Type B pancreatic cell (in vitro differentiated cells): Measurements from ENCODE around the gene IFIT1B. TPM values are rescaled to one million over a fixed set of nuclear protein-coding genes. Genes with fewer than 3 reads are reported as not detected.
"Not testable (repeated sequence)": the region's sequence is repeated elsewhere in the genome, so short reads cannot be mapped to it uniquely, and the experiment has no call there.

Experiments used
- DNase-seq: peaks from one replicate; pipeline ENCODE4 v3.0.0; 2021; ENCODE audit warnings: mixed read lengths; ENCODE audit not compliant: unreplicated experiment; ENCODE audit errors: extremely low spot score
- H3K27ac Mint-ChIP-seq: 2 replicates; pipeline ENCODE4 v1.8.0; 2021; ENCODE audit warnings: mild to moderate bottlenecking, mixed read lengths
- H3K27me3 Mint-ChIP-seq: 2 replicates; pipeline ENCODE4 v1.8.0; 2021; ENCODE audit warnings: mixed read lengths
- H3K36me3 Mint-ChIP-seq: 2 replicates; pipeline ENCODE4 v1.8.0; 2021; ENCODE audit warnings: mixed read lengths
- H3K4me1 Mint-ChIP-seq: one replicate; pipeline ENCODE4 v1.8.0; 2021; ENCODE audit warnings: mixed read lengths; ENCODE audit not compliant: unreplicated experiment
- H3K4me3 Mint-ChIP-seq: 2 replicates; pipeline ENCODE4 v1.8.0; 2021; ENCODE audit warnings: mild to moderate bottlenecking, mixed read lengths
- H3K9me3 Mint-ChIP-seq: 2 replicates; pipeline ENCODE4 v1.8.0; 2021; ENCODE audit warnings: mixed read lengths
- total RNA-seq: library from RNA; stranded (reverse); gene quantifications from 2 replicates; pipeline ENCODE4 v1.2.1, GENCODE V29; 2021; ENCODE audit warnings: low replicate concordance
- TF ChIP-seq, protein P1 (sequence below): fragments of 200-600 bp; sonication (generic); conservative IDR thresholded peaks from 2 replicates; pipeline ENCODE4 v1.5.0; 2021; ENCODE audit warnings: antibody characterized with exemption, mild to moderate bottlenecking

Gene IFIT1B
- total RNA-seq, 1 donor from 2014 or later, result not detected

DNA sequence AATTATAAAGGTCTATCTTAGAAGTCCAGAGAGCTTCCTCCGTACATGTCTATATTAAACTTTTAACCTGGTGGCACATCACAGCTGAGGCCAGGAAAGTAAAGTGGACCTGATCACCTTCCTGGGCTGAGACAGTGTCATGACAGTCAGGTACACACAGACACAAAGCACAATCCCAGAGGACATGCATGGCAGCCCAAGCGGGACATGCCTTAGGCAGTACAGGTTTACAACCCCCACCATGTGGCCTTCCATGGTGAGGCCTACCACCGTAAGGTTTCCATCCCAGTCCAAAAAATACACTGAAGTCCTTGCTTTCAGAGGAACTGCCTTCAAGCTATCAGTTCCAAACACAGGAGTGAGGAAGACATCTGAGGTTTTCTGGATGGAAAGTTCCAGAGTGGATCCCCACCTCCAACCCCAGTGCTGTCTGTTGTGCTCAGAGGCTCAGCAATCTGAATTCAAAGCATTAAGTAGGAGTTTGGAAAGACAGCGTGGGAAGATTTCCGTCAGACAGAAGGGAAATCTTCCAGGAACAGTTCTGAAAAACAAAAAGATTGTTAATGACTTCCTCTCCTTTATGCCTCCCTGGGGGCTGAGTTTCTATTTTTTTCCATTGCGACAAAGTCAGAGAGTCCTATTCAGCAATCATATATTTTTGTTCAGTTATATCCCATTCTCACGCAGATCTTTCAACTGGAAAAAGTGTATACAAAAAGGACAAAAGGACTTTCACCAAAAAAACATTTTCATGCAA, 30.0 kb upstream of the IFIT1B start:
- Mint-ChIP-seq H3K27me3 (no peaks in the 10 kb centered on the region), H3K9me3 (no peaks in the 10 kb centered on the region), H3K36me3 (no peaks in the 10 kb centered on the region), H3K27ac (no peak overlapping the region), H3K4me3 (no peak overlapping the region), H3K4me1 (peaks cover 57% of the 10 kb centered on the region)
- no peak for DNase-seq
- TF ChIP-seq, protein P1, sequence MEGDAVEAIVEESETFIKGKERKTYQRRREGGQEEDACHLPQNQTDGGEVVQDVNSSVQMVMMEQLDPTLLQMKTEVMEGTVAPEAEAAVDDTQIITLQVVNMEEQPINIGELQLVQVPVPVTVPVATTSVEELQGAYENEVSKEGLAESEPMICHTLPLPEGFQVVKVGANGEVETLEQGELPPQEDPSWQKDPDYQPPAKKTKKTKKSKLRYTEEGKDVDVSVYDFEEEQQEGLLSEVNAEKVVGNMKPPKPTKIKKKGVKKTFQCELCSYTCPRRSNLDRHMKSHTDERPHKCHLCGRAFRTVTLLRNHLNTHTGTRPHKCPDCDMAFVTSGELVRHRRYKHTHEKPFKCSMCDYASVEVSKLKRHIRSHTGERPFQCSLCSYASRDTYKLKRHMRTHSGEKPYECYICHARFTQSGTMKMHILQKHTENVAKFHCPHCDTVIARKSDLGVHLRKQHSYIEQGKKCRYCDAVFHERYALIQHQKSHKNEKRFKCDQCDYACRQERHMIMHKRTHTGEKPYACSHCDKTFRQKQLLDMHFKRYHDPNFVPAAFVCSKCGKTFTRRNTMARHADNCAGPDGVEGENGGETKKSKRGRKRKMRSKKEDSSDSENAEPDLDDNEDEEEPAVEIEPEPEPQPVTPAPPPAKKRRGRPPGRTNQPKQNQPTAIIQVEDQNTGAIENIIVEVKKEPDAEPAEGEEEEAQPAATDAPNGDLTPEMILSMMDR, result no peak

DNA sequence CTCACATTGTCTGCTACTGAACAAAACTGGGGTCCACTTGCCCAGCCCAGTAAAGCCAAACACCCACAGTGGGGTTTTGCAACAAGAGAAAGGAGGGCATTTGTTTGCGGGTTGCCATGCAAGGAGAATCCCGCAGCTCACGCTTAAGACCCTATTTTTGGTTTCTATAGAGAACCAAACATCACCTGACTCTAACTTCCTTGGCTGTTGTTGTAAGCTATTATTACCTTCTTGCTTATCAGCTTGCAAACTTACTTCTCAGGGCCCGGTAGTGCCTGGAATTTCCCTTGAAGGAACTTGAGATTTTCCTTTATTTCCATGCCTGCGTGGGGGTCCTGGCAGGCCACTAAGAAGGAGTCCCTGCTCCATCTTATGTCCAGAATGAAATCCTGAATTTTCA, 29.4 kb upstream of the IFIT1B start:
- Mint-ChIP-seq H3K4me3 (no peak overlapping the region), H3K36me3 (no peaks in the 10 kb centered on the region), H3K4me1 (peaks cover 52% of the 10 kb centered on the region), H3K27ac (no peak overlapping the region), H3K9me3 (no peaks in the 10 kb centered on the region), H3K27me3 (no peaks in the 10 kb centered on the region)
- TF ChIP-seq, protein P1, result no peak
- DNase-seq, result no peak

DNA sequence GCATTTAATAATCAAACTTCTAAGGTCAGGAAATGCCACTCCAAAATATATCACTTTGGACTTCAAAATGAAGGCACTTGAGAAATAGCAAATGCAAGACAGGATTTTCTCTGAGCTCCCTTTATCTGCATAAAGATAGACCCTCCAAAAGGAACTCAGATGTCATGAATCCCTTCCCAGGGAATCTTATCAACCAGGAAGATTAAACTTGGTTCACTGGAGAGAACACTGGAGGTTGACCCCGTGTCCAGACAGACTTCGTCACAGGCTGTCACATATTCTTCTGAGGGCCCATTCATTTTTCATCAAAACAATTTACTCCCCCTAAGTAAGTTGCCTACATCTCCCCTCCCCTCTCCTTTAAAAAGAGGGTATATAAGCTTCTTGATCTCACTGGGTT, 28.9 kb upstream of the IFIT1B start:
- no peak overlapping the region for H3K4me3 Mint-ChIP-seq
- TF ChIP-seq, protein P1, result no peak
- H3K27ac Mint-ChIP-seq, result no peak overlapping the region
- H3K4me1 Mint-ChIP-seq, result peaks cover 51% of the 10 kb centered on the region
- H3K36me3 Mint-ChIP-seq, result peaks cover 2% of the 10 kb centered on the region
- peaks cover 2% of the 10 kb centered on the region for H3K9me3 Mint-ChIP-seq
- no peaks in the 10 kb centered on the region for H3K27me3 Mint-ChIP-seq
- no peak for DNase-seq

DNA sequence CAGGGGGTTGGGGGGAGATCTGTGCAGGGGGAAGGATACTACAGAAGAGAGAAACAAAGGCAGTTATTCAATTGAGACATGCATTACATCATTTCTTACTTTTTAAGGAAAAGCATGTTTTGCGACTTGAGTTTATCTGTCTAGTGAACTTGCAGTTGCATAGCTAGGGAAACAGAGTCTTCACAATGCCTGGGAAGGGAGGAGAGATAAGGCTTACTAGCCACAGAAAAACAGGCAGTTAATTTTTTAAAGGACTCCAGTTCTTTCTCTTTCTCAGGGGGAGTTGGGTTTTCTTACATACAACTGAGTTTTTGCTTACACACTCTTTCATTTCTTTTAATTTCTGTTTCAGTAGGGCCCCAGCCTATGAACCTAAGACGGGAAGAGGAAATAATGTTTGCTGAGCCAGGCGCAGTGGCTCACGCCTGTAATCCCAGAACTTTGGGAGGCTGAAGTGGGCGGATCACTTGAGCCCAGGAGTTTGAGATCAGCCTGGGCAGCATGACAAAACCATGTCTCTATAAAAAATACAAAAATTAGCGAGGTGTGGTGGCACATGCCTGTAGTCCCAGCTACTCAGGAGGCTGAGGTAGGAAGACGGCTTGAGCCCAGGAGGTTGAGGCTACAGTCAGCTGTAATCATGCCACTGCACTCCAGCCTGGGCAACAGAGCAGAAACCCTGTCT, 27.1 kb upstream of the IFIT1B start:
- peak overlapping the region; percentile 98 for H3K27ac Mint-ChIP-seq
- not testable (repeated sequence) for H3K36me3 Mint-ChIP-seq, H3K27me3 Mint-ChIP-seq, H3K9me3 Mint-ChIP-seq, DNase-seq
- peaks cover 51% of the 10 kb centered on the region for H3K4me1 Mint-ChIP-seq
- H3K4me3 Mint-ChIP-seq, result peak overlapping the region; percentile 5

DNA sequence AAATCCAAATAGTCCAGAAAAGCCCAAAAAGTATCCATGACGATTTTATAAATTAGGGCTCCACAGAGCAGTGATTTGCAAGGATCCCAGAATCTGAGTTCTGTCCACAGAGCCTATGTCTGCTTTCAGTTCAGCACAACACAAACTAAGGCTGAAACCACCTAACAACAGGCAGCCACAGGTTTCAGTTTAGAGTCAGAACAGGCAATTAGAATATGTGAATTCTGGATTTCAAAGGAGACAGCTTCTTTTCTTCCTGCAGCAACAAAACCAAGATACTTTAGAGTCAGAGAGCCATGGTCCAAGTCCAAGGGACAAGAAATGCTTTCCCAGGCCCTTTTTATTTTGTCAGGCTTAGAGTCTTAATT, 26.5 kb upstream of the IFIT1B start:
- no peak for DNase-seq
- peak overlapping the region; percentile 81 for H3K4me3 Mint-ChIP-seq
- peak overlapping the region; percentile 98 for H3K27ac Mint-ChIP-seq
- peaks cover 5% of the 10 kb centered on the region for H3K9me3 Mint-ChIP-seq
- TF ChIP-seq, protein P1, result no peak
- peaks cover 5% of the 10 kb centered on the region for H3K36me3 Mint-ChIP-seq
- no peaks in the 10 kb centered on the region for H3K27me3 Mint-ChIP-seq
- H3K4me1 Mint-ChIP-seq, result peaks cover 49% of the 10 kb centered on the region
